ENCODE results near the gene RRP36. TPM values are rescaled to one million over a fixed set of nuclear protein-coding genes. Genes with fewer than 3 reads are reported as not detected.
A peak's percentile ranks its signal among the peaks of the same experiment; 100 is the strongest.

The RRP36 gene
- total and polyA plus RNA-seq, 5 donors from 2014 or later = 33.3 to 82.2 (median 68.4) TPM

DNA sequence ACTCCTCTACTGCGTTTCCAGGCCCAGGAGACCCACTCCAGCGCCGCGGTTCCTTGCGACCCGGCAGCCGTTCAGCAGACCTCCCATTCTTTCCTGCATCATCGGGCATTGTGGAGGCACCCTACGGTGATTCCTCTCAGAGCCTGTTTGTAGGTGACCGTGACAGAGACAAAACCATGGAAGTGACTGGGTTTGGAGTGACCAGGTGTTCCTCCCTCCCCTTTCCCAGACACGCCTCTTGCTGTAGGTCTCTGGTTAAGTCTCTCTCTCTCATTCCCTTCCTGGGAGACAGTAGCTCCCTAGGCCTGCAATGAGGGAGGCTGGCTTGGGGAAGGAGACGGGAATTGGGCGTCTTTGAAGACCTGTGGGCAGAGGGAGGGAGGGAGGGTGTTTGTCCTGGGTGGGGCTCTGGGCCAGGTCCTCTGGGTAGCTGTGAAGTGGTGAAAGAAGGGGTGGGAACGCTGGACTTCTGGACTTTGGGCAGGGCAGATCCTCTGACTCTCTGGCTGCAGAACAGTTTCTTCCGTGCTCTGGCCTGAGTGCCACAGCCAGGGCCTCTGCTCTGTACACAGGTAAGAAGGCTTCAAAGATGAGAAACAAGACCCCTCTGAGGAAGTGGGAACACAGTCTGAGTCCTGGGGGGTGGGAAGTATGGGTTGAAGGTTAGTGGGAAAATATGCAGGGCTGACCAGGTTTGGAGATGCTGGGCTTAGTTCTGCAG lies 38.8 kb downstream of the RRP36 start:
- no peaks in the 10 kb centered on the region for H3K9me3 ChIP-seq (ENCODE audit: control insufficient read depth in 2 of 2, low read length in 2 of 2)
- peaks cover 8% of the 10 kb centered on the region for H3K36me3 ChIP-seq (ENCODE audit: control insufficient read depth, insufficient read depth, low read length)
- H3K27ac Mint-ChIP-seq = peak overlapping the region; percentile 96 to 99 (median 98)
- peak overlapping the region; percentile 84 for H3K27ac ChIP-seq (ENCODE audit: insufficient read depth, low read length, poor library complexity, severe bottlenecking)
- peaks cover 31% of the 10 kb centered on the region for H3K36me3 Mint-ChIP-seq
- peaks cover 7 to 56% (median 27%) of the 10 kb centered on the region in 4 donors for H3K4me1 Mint-ChIP-seq
- no peaks in the 10 kb centered on the region for H3K27me3 ChIP-seq (ENCODE audit: control insufficient read depth, insufficient read depth, low read length)
- ATAC-seq (ENCODE audit: low read depth in 2 of 2) (no peak), DNase-seq (no peak)
- peak overlapping the region; percentile 95 to 99 (median 96) for H3K4me3 Mint-ChIP-seq
- peaks cover 4% of the 10 kb centered on the region for H3K27me3 Mint-ChIP-seq
- H3K4me1 ChIP-seq (ENCODE audit: control insufficient read depth, insufficient read depth, low read length, poor library complexity, severe bottlenecking) = peaks cover 22% of the 10 kb centered on the region
- H3K9me3 Mint-ChIP-seq = no peaks in the 10 kb centered on the region
- H3K4me3 ChIP-seq (ENCODE audit: low read depth, low read length) = peak overlapping the region; percentile 98

DNA sequence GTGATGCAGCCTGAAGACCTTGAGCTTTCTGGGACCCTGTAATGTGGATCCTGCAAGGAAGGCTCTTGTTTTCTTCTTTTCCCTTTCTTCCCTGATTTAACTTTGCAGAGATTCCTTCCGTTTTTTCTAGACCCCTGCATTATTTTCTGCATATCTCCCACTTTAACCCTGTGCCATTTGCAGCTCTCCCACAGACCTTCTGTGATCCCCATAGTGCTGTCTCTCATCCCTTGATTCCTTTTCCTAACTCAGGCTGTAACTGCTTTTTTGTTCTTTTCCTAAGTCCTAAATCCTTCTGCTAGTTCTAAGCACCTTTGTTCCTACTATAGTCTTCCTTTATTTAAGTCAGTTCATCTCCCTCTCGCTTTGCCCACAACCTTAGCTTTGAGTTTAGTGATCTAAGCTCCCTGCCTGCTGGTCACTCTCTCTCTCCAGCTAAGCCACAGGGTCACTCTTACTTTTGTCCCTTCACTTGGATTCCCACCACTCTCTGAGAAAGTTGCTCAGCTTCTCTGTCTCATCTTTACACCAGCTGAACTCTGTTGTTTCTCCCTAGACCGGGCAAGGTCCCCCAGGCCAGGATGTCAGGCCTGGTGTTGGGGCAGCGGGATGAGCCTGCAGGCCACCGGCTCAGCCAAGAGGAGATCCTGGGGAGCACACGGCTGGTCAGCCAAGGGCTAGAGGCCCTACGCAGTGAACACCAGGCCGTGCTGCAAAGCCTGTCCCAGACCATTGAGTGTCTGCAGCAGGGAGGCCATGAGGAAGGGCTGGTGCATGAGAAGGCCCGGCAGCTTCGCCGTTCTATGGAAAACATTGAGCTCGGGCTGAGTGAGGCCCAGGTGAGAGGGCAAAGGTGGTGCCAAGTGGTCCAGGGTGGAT lies 39.6 kb downstream of the RRP36 start:
- H3K4me3 ChIP-seq (ENCODE audit: low read depth, low read length) = peak overlapping the region; percentile 6
- H3K27me3 ChIP-seq (ENCODE audit: control insufficient read depth, insufficient read depth, low read length) = no peaks in the 10 kb centered on the region
- Mint-ChIP-seq H3K27me3 (peaks cover 4% of the 10 kb centered on the region), H3K9me3 (no peaks in the 10 kb centered on the region), H3K36me3 (peaks cover 29% of the 10 kb centered on the region), H3K4me3 (peak overlapping the region; percentile 95 to 99 (median 96)), H3K27ac (peak overlapping the region in 2 of 3 donors; percentile 90 to 98), H3K4me1 (peaks cover 7 to 49% (median 26%) of the 10 kb centered on the region in 4 donors)
- ATAC-seq (ENCODE audit: low read depth in 2 of 2) (no peak), DNase-seq (no peak)
- peaks cover 22% of the 10 kb centered on the region for H3K4me1 ChIP-seq (ENCODE audit: control insufficient read depth, insufficient read depth, low read length, poor library complexity, severe bottlenecking)
- peaks cover 9% of the 10 kb centered on the region for H3K36me3 ChIP-seq (ENCODE audit: control insufficient read depth, insufficient read depth, low read length)
- no peaks in the 10 kb centered on the region for H3K9me3 ChIP-seq (ENCODE audit: control insufficient read depth in 2 of 2, low read length in 2 of 2)
- H3K27ac ChIP-seq (ENCODE audit: insufficient read depth, low read length, poor library complexity, severe bottlenecking) = no peak overlapping the region

DNA sequence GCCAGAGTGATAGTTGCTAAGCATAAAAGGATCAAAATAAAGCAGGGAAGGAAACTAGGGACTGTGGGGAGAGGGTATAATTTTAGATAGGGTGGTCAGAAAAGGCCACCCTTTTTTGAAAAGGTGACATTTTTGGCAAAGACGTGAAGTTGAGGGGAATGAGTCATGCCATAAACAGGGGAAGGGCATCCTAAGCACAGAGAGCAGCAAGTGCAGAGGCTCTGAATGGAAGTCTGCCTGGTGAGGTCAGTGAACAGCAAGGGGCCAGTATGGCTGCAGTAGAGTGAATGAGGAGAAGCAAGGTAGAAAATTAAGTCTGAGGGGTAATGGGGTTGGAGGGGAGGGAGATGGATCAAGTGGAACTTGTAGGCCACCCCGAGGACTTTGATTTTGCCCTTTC lies 40.4 kb downstream of the RRP36 start:
- no peak overlapping the region for H3K27ac Mint-ChIP-seq
- Histone ChIP-seq H3K27me3 (ENCODE audit: control insufficient read depth, insufficient read depth, low read length) (no peaks in the 10 kb centered on the region), H3K36me3 (ENCODE audit: control insufficient read depth, insufficient read depth, low read length) (peaks cover 16% of the 10 kb centered on the region), H3K9me3 (ENCODE audit: control insufficient read depth in 2 of 2, low read length in 2 of 2) (no peaks in the 10 kb centered on the region), H3K4me1 (ENCODE audit: control insufficient read depth, insufficient read depth, low read length, poor library complexity, severe bottlenecking) (peaks cover 22% of the 10 kb centered on the region), H3K27ac (ENCODE audit: insufficient read depth, low read length, poor library complexity, severe bottlenecking) (no peak overlapping the region), H3K4me3 (ENCODE audit: low read depth, low read length) (no peak overlapping the region)
- no peaks in the 10 kb centered on the region for H3K9me3 Mint-ChIP-seq
- ATAC-seq (ENCODE audit: low read depth in 2 of 2) (no peak), DNase-seq (no peak)
- peak overlapping the region; percentile 28 to 99 (median 95) for H3K4me3 Mint-ChIP-seq
- H3K36me3 Mint-ChIP-seq = peaks cover 33% of the 10 kb centered on the region
- peaks cover 4% of the 10 kb centered on the region for H3K27me3 Mint-ChIP-seq
- H3K4me1 Mint-ChIP-seq = peaks cover 7 to 46% (median 25%) of the 10 kb centered on the region in 4 donors

DNA sequence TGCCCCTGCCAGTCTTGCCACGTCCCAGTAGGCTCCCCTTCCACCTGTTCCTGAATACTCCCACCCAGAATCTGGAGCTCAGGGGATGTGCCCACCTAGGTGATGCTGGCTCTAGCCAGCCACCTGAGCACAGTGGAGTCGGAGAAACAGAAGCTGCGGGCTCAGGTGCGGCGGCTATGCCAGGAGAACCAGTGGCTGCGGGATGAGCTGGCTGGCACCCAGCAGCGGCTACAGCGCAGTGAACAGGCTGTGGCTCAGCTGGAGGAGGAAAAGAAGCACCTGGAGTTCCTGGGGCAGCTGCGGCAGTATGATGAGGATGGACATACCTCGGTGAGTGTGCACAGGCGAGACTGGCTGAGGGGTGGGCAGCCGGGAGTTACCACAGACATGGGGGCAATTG lies 41.4 kb downstream of the RRP36 start:
- no peak for ATAC-seq (ENCODE audit: low read depth in 2 of 2)
- peaks cover 33% of the 10 kb centered on the region for H3K36me3 Mint-ChIP-seq

DNA sequence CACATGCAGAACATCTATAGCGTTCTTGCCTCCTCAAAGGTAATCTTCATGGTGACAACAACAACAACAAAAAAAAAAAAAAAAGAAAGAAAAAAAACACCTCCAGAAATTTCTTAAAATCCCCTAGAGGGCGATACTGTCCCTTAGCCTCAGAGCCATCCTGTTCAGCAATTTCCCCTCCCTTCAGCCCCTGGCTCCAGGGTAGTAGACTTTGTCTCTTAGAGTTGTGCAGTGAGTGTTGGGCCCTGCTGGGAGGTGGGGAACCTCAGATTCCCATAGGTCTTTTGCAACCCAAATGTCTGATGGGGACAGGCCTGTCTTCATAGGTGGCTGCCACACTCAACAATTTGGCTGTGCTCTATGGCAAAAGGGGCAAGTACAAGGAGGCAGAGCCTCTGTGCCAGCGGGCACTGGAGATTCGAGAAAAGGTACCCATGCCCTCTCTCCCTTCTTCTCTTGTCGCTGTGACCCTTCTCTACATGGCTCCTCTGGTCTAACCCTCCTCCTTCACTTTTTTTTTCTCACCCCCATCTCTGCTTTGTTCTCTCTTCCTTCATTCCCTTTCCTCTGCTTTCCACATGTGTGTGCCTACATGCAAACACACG lies 48.7 kb downstream of the RRP36 start:
- Mint-ChIP-seq H3K27me3 (peaks cover 23% of the 10 kb centered on the region), H3K27ac (peak overlapping the region in 2 of 3 donors; percentile 29 to 83), H3K36me3 (peaks cover 35% of the 10 kb centered on the region), H3K4me3 (peak overlapping the region in 1 of 4 donors; percentile 63), H3K4me1 (peaks cover 0 to 11% (median 4%) of the 10 kb centered on the region in 4 donors), H3K9me3 (no peaks in the 10 kb centered on the region)
- Histone ChIP-seq H3K9me3 (ENCODE audit: control insufficient read depth in 2 of 2, low read length in 2 of 2) (no peaks in the 10 kb centered on the region), H3K27ac (ENCODE audit: insufficient read depth, low read length, poor library complexity, severe bottlenecking) (no peak overlapping the region), H3K4me3 (ENCODE audit: low read depth, low read length) (no peak overlapping the region), H3K27me3 (ENCODE audit: control insufficient read depth, insufficient read depth, low read length) (no peaks in the 10 kb centered on the region), H3K4me1 (ENCODE audit: control insufficient read depth, insufficient read depth, low read length, poor library complexity, severe bottlenecking) (no peaks in the 10 kb centered on the region), H3K36me3 (ENCODE audit: control insufficient read depth, insufficient read depth, low read length) (peaks cover 19% of the 10 kb centered on the region)
- ATAC-seq (ENCODE audit: low read depth in 2 of 2) (peak; percentile 34 to 45), DNase-seq (peak in 2 of 3 donors; percentile 40 to 72)

More for the DNA sequence above, 41.4 kb downstream of the RRP36 start:
- Histone ChIP-seq H3K9me3 (ENCODE audit: control insufficient read depth in 2 of 2, low read length in 2 of 2) (no peaks in the 10 kb centered on the region), H3K27ac (ENCODE audit: insufficient read depth, low read length, poor library complexity, severe bottlenecking) (no peak overlapping the region), H3K4me3 (ENCODE audit: low read depth, low read length) (no peak overlapping the region), H3K27me3 (ENCODE audit: control insufficient read depth, insufficient read depth, low read length) (no peaks in the 10 kb centered on the region), H3K36me3 (ENCODE audit: control insufficient read depth, insufficient read depth, low read length) (peaks cover 16% of the 10 kb centered on the region), H3K4me1 (ENCODE audit: control insufficient read depth, insufficient read depth, low read length, poor library complexity, severe bottlenecking) (peaks cover 21% of the 10 kb centered on the region)
- Mint-ChIP-seq H3K27ac (no peak overlapping the region), H3K4me1 (peaks cover 7 to 42% (median 24%) of the 10 kb centered on the region in 4 donors), H3K27me3 (peaks cover 4% of the 10 kb centered on the region), H3K4me3 (peak overlapping the region in 1 of 4 donors; percentile 44), H3K9me3 (no peaks in the 10 kb centered on the region)
- no peak for DNase-seq

DNA sequence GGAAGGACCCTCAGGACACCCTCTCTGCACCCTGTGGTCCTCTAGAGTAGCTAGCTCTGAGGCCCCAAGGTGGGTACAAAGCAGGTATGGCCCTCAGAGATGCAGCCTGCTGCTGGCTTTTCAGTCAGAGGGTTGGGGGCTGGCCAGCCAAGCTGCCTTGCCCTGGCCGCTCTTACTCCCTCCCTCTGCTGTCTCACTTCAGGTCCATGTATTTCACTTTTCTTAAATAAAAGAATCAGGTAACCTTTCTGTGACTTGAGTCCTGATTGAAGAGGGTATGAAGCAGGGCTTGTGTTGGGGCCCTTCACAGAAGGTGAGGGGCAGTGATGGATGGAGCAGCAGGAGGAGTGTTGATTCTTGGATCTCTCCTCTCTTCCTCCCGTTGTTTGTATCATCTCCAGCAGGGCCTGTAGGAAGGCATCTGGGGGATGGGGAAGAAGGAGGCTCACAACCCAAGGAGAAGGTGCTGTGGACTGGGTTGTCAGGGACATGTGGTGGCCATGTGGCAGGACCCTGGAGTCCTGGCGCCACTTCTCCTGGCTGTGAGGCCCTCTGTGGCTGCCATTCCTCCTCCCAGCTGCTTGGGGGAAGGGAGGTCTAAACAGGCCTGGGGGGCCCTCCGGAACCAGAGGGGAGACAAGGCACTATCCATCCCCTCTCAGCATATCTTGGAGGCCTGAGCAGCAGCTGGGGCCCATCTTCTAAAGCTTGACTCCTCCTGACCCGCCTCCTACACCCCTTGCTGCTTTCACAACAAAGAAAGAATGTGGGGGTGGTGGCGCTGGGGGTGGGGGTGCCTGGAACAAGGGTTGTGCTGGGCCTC lies 53.6 kb downstream of the RRP36 start:
- H3K4me3 ChIP-seq (ENCODE audit: low read depth, low read length) = no peak overlapping the region
- peaks cover 0 to 14% (median 3%) of the 10 kb centered on the region in 4 donors for H3K4me1 Mint-ChIP-seq
- peaks cover 24% of the 10 kb centered on the region for H3K36me3 Mint-ChIP-seq
- H3K4me3 Mint-ChIP-seq = peak overlapping the region in 2 of 4 donors; percentile 68 to 73
- no peaks in the 10 kb centered on the region for H3K9me3 ChIP-seq (ENCODE audit: control insufficient read depth in 2 of 2, low read length in 2 of 2)
- DNase-seq (no peak), ATAC-seq (ENCODE audit: low read depth in 2 of 2) (no peak)
- H3K9me3 Mint-ChIP-seq = peaks cover 0 to 1% (median 0%) of the 10 kb centered on the region in 7 donors
- H3K27ac Mint-ChIP-seq = no peak overlapping the region
- H3K27me3 ChIP-seq (ENCODE audit: control insufficient read depth, insufficient read depth, low read length) = peaks cover 17% of the 10 kb centered on the region
- H3K4me1 ChIP-seq (ENCODE audit: control insufficient read depth, insufficient read depth, low read length, poor library complexity, severe bottlenecking) = peaks cover 17% of the 10 kb centered on the region
- no peak overlapping the region for H3K27ac ChIP-seq (ENCODE audit: insufficient read depth, low read length, poor library complexity, severe bottlenecking)
- H3K27me3 Mint-ChIP-seq = peaks cover 58% of the 10 kb centered on the region
- H3K36me3 ChIP-seq (ENCODE audit: control insufficient read depth, insufficient read depth, low read length) = peaks cover 6% of the 10 kb centered on the region

Measured in CD4-positive, CD25-positive, alpha-beta regulatory T cell (primary cell).